Measurements from ENCODE around the gene TNFRSF1B.
"Not testable (repeated sequence)": the region's sequence is repeated elsewhere in the genome, so short reads cannot be mapped to it uniquely, and the experiment has no call there.

The TNFRSF1B gene

GRCh38 chr1:12194666-12195216 lies 27.9 kb downstream of the TNFRSF1B start:
- DNase-seq: no peak

DNA sequence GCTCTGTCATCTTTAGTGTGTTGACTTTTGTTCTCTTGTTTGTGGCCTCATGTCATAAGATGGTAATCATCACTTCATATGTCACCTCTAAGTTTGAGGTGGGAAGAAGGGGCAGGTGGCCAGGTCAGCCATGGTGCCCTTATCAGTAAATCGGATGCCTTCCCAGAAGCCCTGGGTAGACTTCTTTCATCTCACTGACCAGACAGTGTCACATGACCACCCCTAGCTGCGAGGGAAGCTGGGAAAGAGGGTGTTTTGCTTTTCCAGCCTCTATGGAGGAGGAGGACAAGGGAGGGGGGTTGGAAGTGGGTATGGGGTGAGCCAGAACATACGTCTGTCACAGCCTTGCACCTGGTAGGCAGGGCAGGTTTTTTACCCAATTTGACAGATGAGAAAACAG lies 28.6 kb downstream of the TNFRSF1B start:
- DNase-seq: no peak

GRCh38 chr1:12196641-12197482 lies 30.1 kb downstream of the TNFRSF1B start:
- DNase-seq: no peak

DNA sequence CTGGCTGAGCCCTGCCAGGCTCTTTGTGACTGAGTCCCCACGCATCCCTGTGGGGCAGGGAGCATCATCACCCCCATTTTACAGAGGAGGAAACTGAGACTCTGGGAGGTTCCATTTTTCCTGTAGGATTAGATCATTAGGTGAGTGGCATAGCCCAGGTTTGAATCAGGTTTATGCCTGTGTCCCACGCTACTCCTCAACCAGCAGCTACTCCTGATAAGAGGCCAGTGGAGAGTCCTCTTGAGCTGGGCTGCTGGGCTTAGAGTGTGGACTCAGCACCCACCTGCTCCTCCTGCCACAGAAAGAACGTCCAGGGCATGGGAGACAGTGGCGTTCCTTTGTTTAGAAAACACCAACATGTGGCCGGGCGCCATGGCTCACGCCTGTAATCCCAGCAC lies 30.7 kb downstream of the TNFRSF1B start:
- DNase-seq: no peak

DNA sequence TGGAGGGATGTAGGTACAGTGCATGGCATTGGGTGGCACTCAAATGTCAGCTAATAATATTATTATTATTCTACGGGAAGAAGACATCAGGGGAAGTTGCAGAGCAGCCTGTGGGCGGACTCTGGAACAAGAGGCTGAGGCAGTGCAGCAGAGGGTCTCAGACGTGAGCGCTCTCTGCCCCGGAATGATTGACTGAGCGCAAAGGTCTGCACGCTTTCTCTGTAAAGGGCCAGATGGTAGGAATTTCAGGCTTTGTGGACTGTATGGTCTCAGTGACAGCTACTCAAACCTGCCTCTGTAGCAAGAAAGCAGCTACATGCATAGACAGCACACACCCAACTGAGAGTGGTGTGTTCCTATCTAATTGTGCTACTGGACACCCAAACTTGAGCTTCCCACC lies 33.4 kb downstream of the TNFRSF1B start:
- no peak for DNase-seq

GRCh38 chr1:12201352-12202189 lies 34.8 kb downstream of the TNFRSF1B start:
- no peak for DNase-seq

- DNase-seq: no peak
Observed at GRCh38 chr1:12202190-12202497, 35.4 kb downstream of the TNFRSF1B start.

GRCh38 chr1:12202577-12202976 lies 35.8 kb downstream of the TNFRSF1B start:
- no peak for DNase-seq

DNA sequence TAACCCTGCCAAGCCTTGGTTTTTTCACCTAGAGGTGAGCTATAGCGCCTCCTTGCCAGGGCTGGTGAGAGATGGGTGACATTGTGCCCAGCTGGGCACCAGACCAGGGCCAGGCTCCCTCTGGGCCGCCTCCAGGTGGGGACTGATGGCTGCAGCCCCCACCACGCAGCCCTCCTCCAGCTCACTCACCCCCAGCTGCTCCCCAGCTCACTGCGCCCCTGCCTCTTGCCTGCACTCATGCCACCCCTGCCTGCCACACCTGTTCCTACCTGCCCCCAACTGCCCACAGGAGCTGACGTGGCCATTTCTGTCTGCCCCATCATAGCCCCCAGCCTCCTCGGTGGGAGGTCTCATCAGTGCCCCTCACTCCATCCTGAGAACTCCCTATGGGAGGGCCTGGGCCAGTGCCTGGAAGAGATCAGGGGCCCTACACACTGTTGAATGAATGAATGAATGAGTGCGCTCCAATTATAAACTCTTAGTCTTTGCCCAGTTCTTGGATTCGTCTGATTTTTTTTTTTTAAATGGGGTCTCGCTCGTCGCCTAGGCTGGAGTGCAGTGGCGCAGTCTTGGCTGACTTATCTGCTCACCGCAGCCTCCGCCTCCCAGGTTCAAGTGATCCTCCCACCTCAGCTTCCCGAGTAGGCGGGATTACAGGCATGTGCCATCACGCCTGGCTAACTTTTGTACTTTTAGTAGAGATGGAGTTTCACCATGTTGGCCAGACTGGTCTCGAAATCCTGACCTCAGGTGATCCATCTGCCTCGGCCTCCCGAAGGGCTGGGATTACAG lies 36.6 kb downstream of the TNFRSF1B start:
- no peak for DNase-seq

DNA sequence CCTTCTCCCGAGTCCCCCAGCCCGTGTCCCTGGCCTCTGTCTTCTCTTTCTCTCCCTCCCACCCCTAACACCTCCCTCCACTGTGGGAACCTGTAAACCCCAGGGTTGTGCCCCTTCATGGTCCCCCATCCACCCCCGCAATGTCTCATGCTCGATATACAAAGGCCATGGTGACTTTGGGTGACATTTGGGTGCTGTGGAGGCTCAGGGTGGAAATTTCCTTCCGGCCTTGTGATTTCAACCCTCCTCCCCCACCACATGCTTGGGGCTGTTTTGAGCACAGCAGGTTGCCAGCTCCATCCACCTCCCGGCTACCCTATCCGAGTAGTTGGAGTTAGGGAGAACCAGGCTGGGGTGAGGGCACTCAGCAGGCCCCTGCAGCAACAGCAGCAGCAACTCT lies 37.3 kb downstream of the TNFRSF1B start:
- DNase-seq: no peak

- DNase-seq: no peak
Observed at GRCh38 chr1:12204754-12205658, 38.2 kb downstream of the TNFRSF1B start.

GRCh38 chr1:12206238-12206637 lies 39.4 kb downstream of the TNFRSF1B start:
- no peak for DNase-seq

DNA sequence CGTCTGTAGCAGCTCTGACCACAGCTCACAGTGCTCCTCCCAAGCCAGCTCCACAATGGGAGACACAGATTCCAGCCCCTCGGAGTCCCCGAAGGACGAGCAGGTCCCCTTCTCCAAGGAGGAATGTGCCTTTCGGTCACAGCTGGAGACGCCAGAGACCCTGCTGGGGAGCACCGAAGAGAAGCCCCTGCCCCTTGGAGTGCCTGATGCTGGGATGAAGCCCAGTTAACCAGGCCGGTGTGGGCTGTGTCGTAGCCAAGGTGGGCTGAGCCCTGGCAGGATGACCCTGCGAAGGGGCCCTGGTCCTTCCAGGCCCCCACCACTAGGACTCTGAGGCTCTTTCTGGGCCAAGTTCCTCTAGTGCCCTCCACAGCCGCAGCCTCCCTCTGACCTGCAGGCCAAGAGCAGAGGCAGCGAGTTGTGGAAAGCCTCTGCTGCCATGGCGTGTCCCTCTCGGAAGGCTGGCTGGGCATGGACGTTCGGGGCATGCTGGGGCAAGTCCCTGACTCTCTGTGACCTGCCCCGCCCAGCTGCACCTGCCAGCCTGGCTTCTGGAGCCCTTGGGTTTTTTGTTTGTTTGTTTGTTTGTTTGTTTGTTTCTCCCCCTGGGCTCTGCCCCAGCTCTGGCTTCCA lies 40.1 kb downstream of the TNFRSF1B start:
- no peak for DNase-seq

DNA sequence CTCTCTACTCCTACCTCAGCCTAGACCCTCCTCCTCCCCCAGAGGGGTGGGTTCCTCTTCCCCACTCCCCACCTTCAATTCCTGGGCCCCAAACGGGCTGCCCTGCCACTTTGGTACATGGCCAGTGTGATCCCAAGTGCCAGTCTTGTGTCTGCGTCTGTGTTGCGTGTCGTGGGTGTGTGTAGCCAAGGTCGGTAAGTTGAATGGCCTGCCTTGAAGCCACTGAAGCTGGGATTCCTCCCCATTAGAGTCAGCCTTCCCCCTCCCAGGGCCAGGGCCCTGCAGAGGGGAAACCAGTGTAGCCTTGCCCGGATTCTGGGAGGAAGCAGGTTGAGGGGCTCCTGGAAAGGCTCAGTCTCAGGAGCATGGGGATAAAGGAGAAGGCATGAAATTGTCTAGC lies 41.5 kb downstream of the TNFRSF1B start:
- DNase-seq: no peak

DNA sequence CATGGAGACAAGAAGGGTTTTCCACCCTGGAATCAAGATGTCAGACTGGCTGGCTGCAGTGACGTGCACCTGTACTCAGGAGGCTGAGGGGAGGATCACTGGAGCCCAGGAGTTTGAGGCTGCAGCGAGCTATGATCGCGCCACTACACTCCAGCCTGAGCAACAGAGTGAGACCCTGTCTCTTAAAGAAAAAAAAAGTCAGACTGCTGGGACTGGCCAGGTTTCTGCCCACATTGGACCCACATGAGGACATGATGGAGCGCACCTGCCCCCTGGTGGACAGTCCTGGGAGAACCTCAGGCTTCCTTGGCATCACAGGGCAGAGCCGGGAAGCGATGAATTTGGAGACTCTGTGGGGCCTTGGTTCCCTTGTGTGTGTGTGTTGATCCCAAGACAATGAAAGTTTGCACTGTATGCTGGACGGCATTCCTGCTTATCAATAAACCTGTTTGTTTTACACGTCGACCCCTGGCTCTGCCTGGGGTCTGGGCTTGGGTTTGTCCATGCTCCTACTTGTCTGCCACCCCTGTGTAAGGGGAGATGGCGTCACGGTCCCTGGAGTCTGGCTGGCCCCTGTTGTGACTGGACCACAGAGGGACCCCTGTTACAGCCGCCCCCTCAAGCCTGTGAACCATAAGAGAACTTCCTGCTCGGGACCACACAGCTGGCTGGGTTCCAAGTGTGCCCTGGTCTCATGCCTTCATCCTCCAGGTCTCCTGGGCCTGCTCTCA lies 42.1 kb downstream of the TNFRSF1B start:
- DNase-seq: peak; percentile 26

DNA sequence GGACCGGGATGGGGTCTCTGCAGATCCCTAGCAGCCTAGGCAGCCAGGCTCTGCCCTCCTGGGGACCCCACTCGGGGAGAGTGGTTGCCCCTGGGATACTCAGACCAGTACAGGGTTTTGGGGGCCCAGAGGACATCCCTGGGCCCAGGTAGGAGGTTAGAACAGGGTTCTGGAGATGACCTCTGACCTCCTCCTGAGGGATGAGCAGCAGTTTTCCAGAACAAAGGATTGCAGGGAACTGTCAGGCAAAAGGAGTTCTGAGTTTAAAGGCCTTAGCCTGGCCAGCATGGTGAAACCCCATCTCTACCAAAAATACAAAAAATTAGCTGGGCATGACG lies 42.7 kb downstream of the TNFRSF1B start:
- DNase-seq: no peak

- DNase-seq: no peak
Observed at GRCh38 chr1:12215118-12215961, 48.5 kb downstream of the TNFRSF1B start.

GRCh38 chr1:12219800-12220199 lies 53.0 kb downstream of the TNFRSF1B start:
- DNase-seq: no peak

GRCh38 chr1:12220890-12221289 lies 54.1 kb downstream of the TNFRSF1B start:
- DNase-seq: no peak

GRCh38 chr1:12222700-12223099 lies 55.9 kb downstream of the TNFRSF1B start:
- DNase-seq: not testable (repeated sequence)

All from NCI-H2107 (cell line).